OCI-LY7 (cell line): Measurements from ENCODE around the gene C20orf202.

ENCODE experiments used
- CTCF ChIP-seq: fragments of 200-600 bp; sonication (generic); conservative IDR thresholded peaks from 2 replicates; pipeline ENCODE4 v1.5.1; 2014; ENCODE audit warnings: mild to moderate bottlenecking, antibody characterized with exemption, low read length, moderate library complexity, mixed read lengths
- EZH2phosphoT487 ChIP-seq: fragments of 200-600 bp; sonication (generic); IDR thresholded peaks from 2 replicates; pipeline ENCODE4 v1.6.1; 2018; ENCODE audit warnings: low read depth, borderline replicate concordance, mild to moderate bottlenecking, mixed run types, antibody characterized with exemption, low read length, moderate library complexity, mixed read lengths

GRCh38 chr20:1225263-1225782 lies 22.1 kb downstream of the C20orf202 start:
- TF ChIP-seq CTCF (no peak), EZH2phosphoT487 (no peak)
